Erythroblast (primary cell): Measurements from ENCODE around the gene ANO6.

Experiments
- GATA1 ChIP-seq: IDR thresholded peaks from 2 replicates; pipeline ENCODE4 v1.6.1; 2011; ENCODE audit warnings: low read depth, mild to moderate bottlenecking, control low read depth, low read length, moderate library complexity
- POLR2A ChIP-seq: IDR thresholded peaks from 2 replicates; pipeline ENCODE4 v1.6.1; 2011; ENCODE audit warnings: mild to moderate bottlenecking, low read length

GRCh38 chr12:45418520-45418919 lies 202.6 kb downstream of the ANO6 start:
- TF ChIP-seq POLR2A (no peak), GATA1 (no peak)
